Chondrocyte (in vitro differentiated cells): ENCODE data around the gene TIPARP. TPM values are rescaled to one million over a fixed set of nuclear protein-coding genes. Genes with fewer than 3 reads are reported as not detected.

ENCODE experiments used
- DNase-seq: peaks from one replicate; pipeline ENCODE4 v3.0.0; 2021; ENCODE audit warnings: mixed read lengths, low spot score
- H3K27ac Mint-ChIP-seq: one replicate; pipeline ENCODE4 v1.8.0; 2021; ENCODE audit warnings: mild to moderate bottlenecking, moderate library complexity, mixed read lengths; ENCODE audit not compliant: unreplicated experiment
- H3K27me3 Mint-ChIP-seq: 2 replicates; pipeline ENCODE4 v1.8.0; 2021; ENCODE audit warnings: low read depth, mixed read lengths
- H3K36me3 Mint-ChIP-seq: 2 replicates; pipeline ENCODE4 v1.8.0; 2021; ENCODE audit warnings: low read depth, mixed read lengths
- H3K4me1 Mint-ChIP-seq: 2 replicates; pipeline ENCODE4 v1.8.0; 2021; ENCODE audit warnings: low read depth, mild to moderate bottlenecking, mixed read lengths
- H3K4me3 Mint-ChIP-seq: one replicate; pipeline ENCODE4 v1.8.0; 2021; ENCODE audit warnings: mild to moderate bottlenecking, moderate library complexity, mixed read lengths; ENCODE audit not compliant: unreplicated experiment
- H3K9me3 Mint-ChIP-seq: 2 replicates; pipeline ENCODE4 v1.8.0; 2021; ENCODE audit warnings: low read depth, mixed read lengths
- CTCF ChIP-seq: fragments of 200-600 bp; sonication (generic); IDR thresholded peaks from 2 replicates; pipeline ENCODE4 v1.5.0; 2021; ENCODE audit warnings: antibody characterized with exemption, mild to moderate bottlenecking, moderate library complexity
- total RNA-seq: library from RNA; stranded (reverse); gene quantifications from 3 replicates; pipeline ENCODE4 v1.2.1, GENCODE V29; 2021

Gene TIPARP
- total RNA-seq, 1 donor from 2014 or later = 65.3 TPM

GRCh38 chr3:156676768-156677479 lies 2.5 kb downstream of the TIPARP start:
- Mint-ChIP-seq H3K27me3 (no peaks in the 10 kb centered on the region), H3K36me3 (peaks cover 30% of the 10 kb centered on the region), H3K4me3 (peak overlapping the region; percentile 96), H3K9me3 (no peaks in the 10 kb centered on the region), H3K27ac (peak overlapping the region; percentile 98), H3K4me1 (peaks cover 58% of the 10 kb centered on the region)
- DNase-seq = no peak
- no peak for TF ChIP-seq CTCF

- Mint-ChIP-seq H3K36me3 (peaks cover 32% of the 10 kb centered on the region), H3K27ac (peak overlapping the region; percentile 98), H3K4me3 (peak overlapping the region; percentile 96), H3K27me3 (no peaks in the 10 kb centered on the region), H3K4me1 (peaks cover 65% of the 10 kb centered on the region), H3K9me3 (no peaks in the 10 kb centered on the region)
- DNase-seq = no peak
- TF ChIP-seq CTCF = no peak
Measured at GRCh38 chr3:156677536-156677935, 3.1 kb downstream of the TIPARP start.

GRCh38 chr3:156678197-156678596 lies 3.8 kb downstream of the TIPARP start:
- peak overlapping the region; percentile 98 for H3K27ac Mint-ChIP-seq
- H3K36me3 Mint-ChIP-seq = peaks cover 32% of the 10 kb centered on the region
- peak overlapping the region; percentile 96 for H3K4me3 Mint-ChIP-seq
- peaks cover 70% of the 10 kb centered on the region for H3K4me1 Mint-ChIP-seq
- H3K27me3 Mint-ChIP-seq = no peaks in the 10 kb centered on the region
- H3K9me3 Mint-ChIP-seq = no peaks in the 10 kb centered on the region
- no peak for TF ChIP-seq CTCF
- DNase-seq = no peak

GRCh38 chr3:156680243-156680914 lies 6.0 kb downstream of the TIPARP start:
- H3K27ac Mint-ChIP-seq = peak overlapping the region; percentile 88
- no peaks in the 10 kb centered on the region for H3K9me3 Mint-ChIP-seq
- TF ChIP-seq CTCF = no peak
- peak overlapping the region; percentile 49 for H3K4me3 Mint-ChIP-seq
- no peak for DNase-seq
- H3K27me3 Mint-ChIP-seq = no peaks in the 10 kb centered on the region
- peaks cover 86% of the 10 kb centered on the region for H3K4me1 Mint-ChIP-seq
- peaks cover 35% of the 10 kb centered on the region for H3K36me3 Mint-ChIP-seq

GRCh38 chr3:156681002-156681401 lies 6.6 kb downstream of the TIPARP start:
- Mint-ChIP-seq H3K4me3 (peak overlapping the region; percentile 49), H3K36me3 (peaks cover 32% of the 10 kb centered on the region), H3K4me1 (peaks cover 92% of the 10 kb centered on the region), H3K9me3 (no peaks in the 10 kb centered on the region), H3K27me3 (no peaks in the 10 kb centered on the region), H3K27ac (peak overlapping the region; percentile 88)
- DNase-seq = no peak
- TF ChIP-seq CTCF = no peak
